Tibial nerve (tissue), 4 donors: Measurements from ENCODE around the gene PFN3. TPM values are rescaled to one million over a fixed set of nuclear protein-coding genes. Genes with fewer than 3 reads are reported as not detected.
A peak's percentile ranks its signal among the peaks of the same experiment; 100 is the strongest.

ENCODE experiments used
- DNase-seq, 2 donors: peaks; one replicate each; pipeline ENCODE4 v3.0.0-alpha.2; 2019; ENCODE audit warnings: low spot score in 2 of 2
- H3K27ac ChIP-seq, 4 donors: fragments of 200-600 bp; sonication (generic) in 3 of 4; one replicate each; pipeline ENCODE4 v1.5.1; 2017 to 2019; ENCODE audit warnings: mild to moderate bottlenecking in 1 of 4
- H3K27me3 ChIP-seq, 2 donors: fragments of 200-600 bp; sonication (generic) in 1 of 2; one replicate each; pipeline versions ENCODE4 v1.5.1 to v1.6.0; 2017 to 2019
- H3K36me3 ChIP-seq, 3 donors: fragments of 200-600 bp; sonication (generic); one replicate each; pipeline ENCODE4 v1.5.1; 2018 to 2019
- H3K4me1 ChIP-seq, 4 donors: fragments of 200-600 bp; sonication (generic) in 3 of 4; one replicate each; pipeline ENCODE4 v1.5.1; 2017 to 2019
- H3K4me3 ChIP-seq, 4 donors: fragments of 200-600 bp; sonication (generic) in 3 of 4; one replicate each; pipeline ENCODE4 v1.5.1; 2017 to 2019; ENCODE audit warnings: mild to moderate bottlenecking in 1 of 4, moderate library complexity in 1 of 4
- H3K9me3 ChIP-seq, 4 donors: fragments of 200-600 bp; sonication (generic) in 3 of 4; one replicate each; pipeline ENCODE4 v1.5.1; 2017 to 2019
- EP300 ChIP-seq, 2 donors: sonication (generic); formaldehyde crosslinking; IDR thresholded peaks; one replicate each; pipeline ENCODE4 v1.6.1; 2017; ENCODE audit warnings: antibody characterized with exemption in 2 of 2, mild to moderate bottlenecking in 1 of 2
- POLR2A ChIP-seq, 2 donors: fragments of 450-650 bp; IDR thresholded peaks; one replicate each; pipeline ENCODE4 v1.6.1; 2017; ENCODE audit warnings: antibody characterized with exemption in 2 of 2, mild to moderate bottlenecking in 2 of 2, moderate library complexity in 2 of 2
- WGBS, 2 donors: methylation state at CpG; one replicate each; pipeline ENCODE4 v1.1.5; 2018; 5-methylcytosine and 5-hydroxymethylcytosine counted together
- total RNA-seq, 4 donors: library from RNA; depleted of rRNA; stranded (reverse); fragments of >200 nt; gene quantifications; one replicate each; pipeline ENCODE4 v1.1.0, GENCODE V29; 2016
- TF ChIP-seq, protein P1 (sequence below), 5 experiments: fragments of 200-600 bp in 3 of 5; fragments of 450-650 bp in 2 of 5; sonication (generic) in 3 of 5; IDR thresholded peaks; one replicate each; pipeline ENCODE4 v1.5.1; 2016 to 2019; ENCODE audit warnings: antibody characterized with exemption in 5 of 5, mild to moderate bottlenecking in 3 of 5, moderate library complexity in 2 of 5

PFN3 gene
- total RNA-seq, 4 donors from 2014 or later: not detected

DNA sequence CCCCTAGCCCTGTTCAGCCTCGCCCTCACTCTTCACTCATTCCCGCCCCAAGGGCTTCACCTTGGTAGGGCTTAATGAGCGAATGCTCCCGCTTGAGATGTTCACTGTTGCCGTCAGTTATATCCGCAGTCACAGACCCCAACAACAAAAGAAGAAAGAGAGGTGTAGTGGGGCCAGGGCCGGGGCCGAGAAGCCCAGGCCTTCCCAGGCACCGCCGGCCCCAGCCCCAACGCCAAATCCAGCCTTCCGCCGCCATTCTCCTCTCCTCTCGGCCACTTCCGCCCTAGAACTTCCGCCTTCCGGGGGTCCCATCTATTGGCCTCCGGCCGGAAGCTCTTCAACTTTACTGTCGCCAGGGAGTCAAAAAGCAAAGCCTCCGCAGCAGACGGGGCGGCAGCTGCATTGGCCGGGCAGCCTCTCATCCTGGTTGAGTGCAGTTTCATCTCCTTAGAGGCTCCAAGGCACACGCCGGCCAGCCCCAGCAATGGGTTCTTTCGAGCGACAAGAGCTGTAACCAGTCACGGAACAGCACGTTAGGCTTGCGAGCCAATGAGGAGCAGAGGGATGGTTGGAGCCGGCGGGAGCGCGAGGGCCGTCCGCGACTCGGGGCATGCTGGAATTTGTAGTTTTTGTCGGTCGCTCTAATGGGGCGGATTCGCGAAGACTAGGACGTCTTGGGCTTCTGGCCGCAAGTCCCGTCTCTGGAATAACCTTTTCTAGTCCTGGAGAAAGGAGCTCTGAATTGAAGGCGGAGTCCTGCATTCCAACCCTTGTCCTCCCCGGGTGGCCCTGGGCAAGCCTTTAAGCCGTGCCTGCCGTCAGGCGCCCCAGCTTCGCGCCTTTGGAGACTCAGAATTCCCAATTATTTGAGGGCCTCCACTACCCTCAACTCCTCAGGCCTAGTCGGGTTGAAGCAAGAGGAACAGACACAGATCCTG lies 48.8 kb downstream of the PFN3 start, which contains the start of gene LMAN2:
LMAN2 (minus strand) TSS at position 277 of the 938 bp plus-strand sequence; CDS start at position 256, 21 bp downstream.
- TF ChIP-seq POLR2A (IDR thresholded peaks at IDR 0.05) (no peak), EP300 (IDR thresholded peaks at IDR 0.05) (peak; percentile 66 to 89)
- TF ChIP-seq, protein P1, sequence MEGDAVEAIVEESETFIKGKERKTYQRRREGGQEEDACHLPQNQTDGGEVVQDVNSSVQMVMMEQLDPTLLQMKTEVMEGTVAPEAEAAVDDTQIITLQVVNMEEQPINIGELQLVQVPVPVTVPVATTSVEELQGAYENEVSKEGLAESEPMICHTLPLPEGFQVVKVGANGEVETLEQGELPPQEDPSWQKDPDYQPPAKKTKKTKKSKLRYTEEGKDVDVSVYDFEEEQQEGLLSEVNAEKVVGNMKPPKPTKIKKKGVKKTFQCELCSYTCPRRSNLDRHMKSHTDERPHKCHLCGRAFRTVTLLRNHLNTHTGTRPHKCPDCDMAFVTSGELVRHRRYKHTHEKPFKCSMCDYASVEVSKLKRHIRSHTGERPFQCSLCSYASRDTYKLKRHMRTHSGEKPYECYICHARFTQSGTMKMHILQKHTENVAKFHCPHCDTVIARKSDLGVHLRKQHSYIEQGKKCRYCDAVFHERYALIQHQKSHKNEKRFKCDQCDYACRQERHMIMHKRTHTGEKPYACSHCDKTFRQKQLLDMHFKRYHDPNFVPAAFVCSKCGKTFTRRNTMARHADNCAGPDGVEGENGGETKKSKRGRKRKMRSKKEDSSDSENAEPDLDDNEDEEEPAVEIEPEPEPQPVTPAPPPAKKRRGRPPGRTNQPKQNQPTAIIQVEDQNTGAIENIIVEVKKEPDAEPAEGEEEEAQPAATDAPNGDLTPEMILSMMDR (IDR thresholded peaks at IDR 0.05): no peak
- H3K4me3 ChIP-seq: peak within 1 kb of the TSS; percentile 66 to 86 (median 84)
- H3K27me3 ChIP-seq: no peaks in the 10 kb centered on the region
- peaks cover 0 to 26% (median 0%) of the 10 kb centered on the region in 3 donors for H3K36me3 ChIP-seq
- H3K4me1 ChIP-seq: peaks cover 0 to 46% (median 20%) of the 10 kb centered on the region in 4 donors
- peak; percentile 85 to 96 for DNase-seq
- 6 to 12% methylated on average over 36 to 50 of the region's 55 CpGs for WGBS, 2 donors
- no peaks in the 10 kb centered on the region for H3K9me3 ChIP-seq
- peak within 1 kb of the TSS; percentile 64 to 91 (median 88) for H3K27ac ChIP-seq

DNA sequence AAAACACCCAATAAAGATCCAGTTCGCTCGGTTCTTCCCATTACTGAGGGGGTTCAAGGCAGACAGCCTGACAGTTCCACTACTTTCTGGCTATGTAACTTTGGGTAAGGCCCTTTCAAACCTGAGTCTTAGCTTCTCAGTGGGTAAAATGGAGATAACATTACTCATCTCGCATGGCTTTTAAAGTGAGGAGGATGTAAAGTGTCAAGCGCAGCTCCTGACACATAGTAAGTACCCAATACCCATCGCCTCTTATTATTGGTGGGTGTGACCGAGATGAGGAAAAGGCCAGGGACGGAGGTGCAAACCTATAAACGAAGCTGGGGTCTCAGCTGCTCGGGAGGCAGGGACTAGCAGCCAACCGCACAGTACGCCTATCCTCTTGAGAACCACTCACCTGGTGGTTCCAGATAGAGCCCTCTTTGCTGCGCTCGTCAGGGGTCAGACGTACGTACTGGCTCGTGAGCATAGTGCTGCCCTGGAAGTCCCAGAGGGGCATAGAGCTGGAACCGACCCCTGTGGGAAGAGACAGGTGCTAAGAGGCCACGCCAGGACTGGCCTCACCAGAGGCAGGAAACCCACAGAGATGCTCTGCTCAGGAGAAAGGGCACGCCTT lies 49.6 kb downstream of the PFN3 start:
- peak overlapping the region; percentile 66 to 86 (median 84) for H3K4me3 ChIP-seq
- H3K27me3 ChIP-seq: no peaks in the 10 kb centered on the region
- H3K4me1 ChIP-seq: peaks cover 0 to 52% (median 20%) of the 10 kb centered on the region in 4 donors
- H3K36me3 ChIP-seq: peaks cover 0 to 29% (median 0%) of the 10 kb centered on the region in 3 donors
- H3K9me3 ChIP-seq: no peaks in the 10 kb centered on the region
- TF ChIP-seq POLR2A (IDR thresholded peaks at IDR 0.05) (no peak), EP300 (IDR thresholded peaks at IDR 0.05) (no peak)
- TF ChIP-seq, protein P1 (IDR thresholded peaks at IDR 0.05): no peak
- H3K27ac ChIP-seq: peak overlapping the region; percentile 64 to 91 (median 88)
- WGBS, 2 donors: 13 to 19% methylated on average over 15 to 19 of the region's 19 CpGs
- DNase-seq: no peak

Other genes with a start within 250 kb of the PFN3 start
- gene RAB24, start 96.9 kb downstream of the PFN3 start, total RNA-seq: 10 to 100 TPM; 24.1 to 56.7 (median 35.4) TPM
- 10 to 100 TPM; 52.6 to 87.0 (median 65.2) TPM for gene PRELID1, start 96.9 kb downstream of the PFN3 start, total RNA-seq
- 10 to 100 TPM in 2 of 4 donors, 1 to 10 TPM in 2; 5.2 to 33.9 (median 14.7) TPM for gene MXD3, start 88.8 kb downstream of the PFN3 start, total RNA-seq
- 100 to 1,000 TPM; 144 to 179 (median 154) TPM for gene LMAN2, start 49.0 kb downstream of the PFN3 start, total RNA-seq
- gene RGS14, start 42.7 kb downstream of the PFN3 start, total RNA-seq: 10 to 100 TPM; 10.2 to 29.6 (median 16.4) TPM
- gene SLC34A1, start 16.2 kb downstream of the PFN3 start, total RNA-seq: not detected
- 1 to 10 TPM in 1 of 4 donors, under 1 TPM in 1, not detected in 2; 0.59 to 4.5 TPM for gene F12, start 8.9 kb upstream of the PFN3 start, total RNA-seq
- gene GRK6, start 26.0 kb upstream of the PFN3 start, total RNA-seq: 10 to 100 TPM; 19.4 to 26.4 (median 23.2) TPM
- 10 to 100 TPM in 1 of 4 donors, 1 to 10 TPM in 3; 5.1 to 11.2 (median 7.5) TPM for gene PRR7, start 46.2 kb upstream of the PFN3 start, total RNA-seq
- 100 to 1,000 TPM in 3 of 4 donors, 10 to 100 TPM in 1; 89.8 to 139 (median 111) TPM for gene DBN1, start 73.0 kb upstream of the PFN3 start, total RNA-seq
- gene PDLIM7, start 96.9 kb upstream of the PFN3 start, total RNA-seq: 100 to 1,000 TPM in 1 of 4 donors, 10 to 100 TPM in 3; 78.0 to 138 (median 89.9) TPM
- gene DOK3, start 109.2 kb upstream of the PFN3 start, total RNA-seq: 10 to 100 TPM in 3 of 4 donors, 1 to 10 TPM in 1; 7.8 to 20.1 (median 11.5) TPM
- gene DDX41, start 116.3 kb upstream of the PFN3 start, total RNA-seq: 100 to 1,000 TPM in 2 of 4 donors, 10 to 100 TPM in 2; 85.3 to 139 (median 105) TPM
- 100 to 1,000 TPM in 3 of 4 donors, 10 to 100 TPM in 1; 82.4 to 152 (median 115) TPM for gene FAM193B, start 153.9 kb upstream of the PFN3 start, total RNA-seq
- 10 to 100 TPM; 83.3 to 97.1 (median 95.8) TPM for gene TMED9, start 191.5 kb upstream of the PFN3 start, total RNA-seq
- 10 to 100 TPM; 13.6 to 41.1 (median 29.8) TPM for gene B4GALT7, start 199.5 kb upstream of the PFN3 start, total RNA-seq